ENCODE data around the gene CAMK1D.

Gene CAMK1D

DNA sequence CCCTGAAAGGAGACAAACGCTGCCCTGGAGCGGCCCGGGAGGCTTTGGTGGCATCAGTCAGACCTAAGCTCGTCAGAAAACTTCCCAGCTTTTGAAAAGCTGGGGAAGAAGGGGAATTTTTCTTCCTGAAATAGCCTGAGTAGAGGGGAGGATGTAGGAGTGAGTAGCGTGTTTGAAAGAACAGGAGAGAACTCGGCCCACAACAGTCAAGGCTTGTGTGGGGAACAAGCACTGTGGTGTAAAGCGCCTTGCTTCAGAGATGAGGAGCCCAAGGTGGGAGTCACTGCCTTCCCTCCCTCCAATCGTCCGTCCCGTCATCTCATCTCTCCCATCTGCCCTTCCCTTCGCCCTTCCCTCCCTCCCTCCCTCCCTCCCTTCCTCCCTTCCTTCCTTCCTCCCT is 273.3 kb downstream of the CAMK1D start:
- H3K4me1 ChIP-seq (ENCODE audit: control insufficient read depth, insufficient read depth, low read length), result no peaks in the 10 kb centered on the region
- H3K9me3 ChIP-seq (ENCODE audit: control insufficient read depth, insufficient read depth, low read depth, low read length), result no peaks in the 10 kb centered on the region
- H3K4me3 ChIP-seq (ENCODE audit: low read depth, low read length), result no peak overlapping the region
- ChIA-PET POLR2A (no interaction called here), CTCF (no interaction called here)
- H3K27ac ChIP-seq (ENCODE audit: extremely low read depth, low read depth, low read length), result no peak overlapping the region
- no peaks in the 10 kb centered on the region for H3K36me3 ChIP-seq (ENCODE audit: control insufficient read depth in 2 of 2, insufficient read depth in 1 of 2, low read length in 2 of 2)
- no peak for TF ChIP-seq GLI2 (tag by site-specific recombination; IDR thresholded peaks at IDR 0.05; ENCODE audit: borderline replicate concordance, low read depth)
- TF ChIP-seq ZFP3 (tag by site-specific recombination; IDR thresholded peaks at IDR 0.05; ENCODE audit: low read depth), result no peak
- TF ChIP-seq, protein P1, sequence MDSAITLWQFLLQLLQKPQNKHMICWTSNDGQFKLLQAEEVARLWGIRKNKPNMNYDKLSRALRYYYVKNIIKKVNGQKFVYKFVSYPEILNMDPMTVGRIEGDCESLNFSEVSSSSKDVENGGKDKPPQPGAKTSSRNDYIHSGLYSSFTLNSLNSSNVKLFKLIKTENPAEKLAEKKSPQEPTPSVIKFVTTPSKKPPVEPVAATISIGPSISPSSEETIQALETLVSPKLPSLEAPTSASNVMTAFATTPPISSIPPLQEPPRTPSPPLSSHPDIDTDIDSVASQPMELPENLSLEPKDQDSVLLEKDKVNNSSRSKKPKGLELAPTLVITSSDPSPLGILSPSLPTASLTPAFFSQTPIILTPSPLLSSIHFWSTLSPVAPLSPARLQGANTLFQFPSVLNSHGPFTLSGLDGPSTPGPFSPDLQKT (IDR thresholded peaks at IDR 0.05; ENCODE audit: borderline replicate concordance, low read depth, low read length), result no peak

DNA sequence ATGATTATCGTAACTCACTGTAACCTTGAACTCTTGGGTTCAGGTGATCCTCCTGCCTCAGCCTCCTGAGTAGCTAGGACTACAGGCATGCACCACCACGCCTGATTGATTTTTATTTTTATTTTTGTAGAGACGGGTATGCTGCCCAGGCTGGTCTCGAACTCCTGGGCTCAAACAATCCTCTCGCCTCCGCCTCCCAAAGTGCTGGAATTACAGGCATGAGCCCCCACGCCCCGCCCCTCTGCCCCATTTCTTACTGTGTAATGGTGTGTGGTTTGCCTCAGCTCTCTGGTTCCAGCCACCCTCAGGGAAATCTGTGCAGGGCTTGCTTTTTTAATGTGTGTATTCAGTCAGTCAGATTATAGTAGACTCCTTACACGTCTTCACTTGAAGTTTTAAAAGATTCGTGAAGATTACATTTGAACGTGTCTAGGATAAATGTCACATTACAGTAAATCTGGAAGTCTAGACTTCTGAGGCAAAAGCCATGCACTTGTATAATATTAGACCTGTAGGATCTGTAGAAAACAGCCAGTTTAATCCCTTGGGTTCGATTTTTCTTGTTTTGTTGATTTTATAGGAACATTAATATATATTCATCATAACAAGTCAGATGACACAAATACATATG is 276.2 kb downstream of the CAMK1D start:
- no peaks in the 10 kb centered on the region for H3K4me1 ChIP-seq (ENCODE audit: control insufficient read depth, insufficient read depth, low read length)
- H3K4me3 ChIP-seq (ENCODE audit: low read depth, low read length), result no peak overlapping the region
- H3K9me3 ChIP-seq (ENCODE audit: control insufficient read depth, insufficient read depth, low read depth, low read length), result no peaks in the 10 kb centered on the region
- POLR2A ChIA-PET, result no interaction called here
- no peaks in the 10 kb centered on the region for H3K36me3 ChIP-seq (ENCODE audit: control insufficient read depth in 2 of 2, insufficient read depth in 1 of 2, low read length in 2 of 2)
- H3K27ac ChIP-seq (ENCODE audit: extremely low read depth, low read depth, low read length), result no peak overlapping the region
- CTCF ChIA-PET, result interaction anchor here (0.6 kb wide), 1 partner anchor 411 kb away, joined by 3 read pairs; no protein-coding TSS in a partner anchor
- no peak for TF ChIP-seq ZNF132 (tag by site-specific recombination; IDR thresholded peaks at IDR 0.05; ENCODE audit: borderline replicate concordance)
- TF ChIP-seq OSR2 (tag by site-specific recombination; IDR thresholded peaks at IDR 0.05), result no peak
- TF ChIP-seq ZNF350 (tag by site-specific recombination; IDR thresholded peaks at IDR 0.05), result no peak
- TF ChIP-seq ZNF473 (tag by site-specific recombination; IDR thresholded peaks at IDR 0.05), result no peak
- no peak for TF ChIP-seq ZNF266 (tag by site-specific recombination; IDR thresholded peaks at IDR 0.05; ENCODE audit: low read depth)

DNA sequence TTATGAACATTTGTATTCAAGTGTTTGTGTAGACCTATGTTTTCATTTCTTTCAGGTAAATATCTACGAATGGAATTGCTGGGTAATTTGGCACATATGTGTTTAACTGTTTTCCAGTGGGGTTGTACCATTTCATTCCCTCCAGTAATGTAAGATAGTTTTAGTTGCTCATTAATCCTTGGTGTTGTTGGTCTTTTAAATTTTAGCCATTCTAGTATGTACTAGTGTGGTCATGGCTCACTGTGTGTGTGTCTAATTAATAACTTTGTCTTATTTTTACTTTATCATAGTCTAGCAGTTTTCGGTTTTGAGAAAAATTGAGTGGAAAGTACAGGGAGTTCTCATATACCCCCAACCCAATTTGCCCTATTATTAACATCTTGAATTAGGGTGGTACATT is 278.8 kb downstream of the CAMK1D start:
- Histone ChIP-seq H3K27ac (ENCODE audit: extremely low read depth, low read depth, low read length) (no peak overlapping the region), H3K9me3 (ENCODE audit: control insufficient read depth, insufficient read depth, low read depth, low read length) (no peaks in the 10 kb centered on the region), H3K36me3 (ENCODE audit: control insufficient read depth in 2 of 2, insufficient read depth in 1 of 2, low read length in 2 of 2) (no peaks in the 10 kb centered on the region), H3K4me3 (ENCODE audit: low read depth, low read length) (no peak overlapping the region), H3K4me1 (ENCODE audit: control insufficient read depth, insufficient read depth, low read length) (no peaks in the 10 kb centered on the region)
- CTCF ChIA-PET, result no interaction called here
- no peak for TF ChIP-seq KLF16 (tag by site-specific recombination; IDR thresholded peaks at IDR 0.05)
- no peak for TF ChIP-seq ZNF626 (tag by site-specific recombination; IDR thresholded peaks at IDR 0.05)
- no peak for TF ChIP-seq ZNF16 (tag by site-specific recombination; IDR thresholded peaks at IDR 0.05; ENCODE audit: low read depth)
- TF ChIP-seq YY2 (tag by site-specific recombination; IDR thresholded peaks at IDR 0.05), result no peak
- no peak for TF ChIP-seq ZNF560 (tag by site-specific recombination; IDR thresholded peaks at IDR 0.05; ENCODE audit: borderline replicate concordance)
- TF ChIP-seq, protein P2, sequence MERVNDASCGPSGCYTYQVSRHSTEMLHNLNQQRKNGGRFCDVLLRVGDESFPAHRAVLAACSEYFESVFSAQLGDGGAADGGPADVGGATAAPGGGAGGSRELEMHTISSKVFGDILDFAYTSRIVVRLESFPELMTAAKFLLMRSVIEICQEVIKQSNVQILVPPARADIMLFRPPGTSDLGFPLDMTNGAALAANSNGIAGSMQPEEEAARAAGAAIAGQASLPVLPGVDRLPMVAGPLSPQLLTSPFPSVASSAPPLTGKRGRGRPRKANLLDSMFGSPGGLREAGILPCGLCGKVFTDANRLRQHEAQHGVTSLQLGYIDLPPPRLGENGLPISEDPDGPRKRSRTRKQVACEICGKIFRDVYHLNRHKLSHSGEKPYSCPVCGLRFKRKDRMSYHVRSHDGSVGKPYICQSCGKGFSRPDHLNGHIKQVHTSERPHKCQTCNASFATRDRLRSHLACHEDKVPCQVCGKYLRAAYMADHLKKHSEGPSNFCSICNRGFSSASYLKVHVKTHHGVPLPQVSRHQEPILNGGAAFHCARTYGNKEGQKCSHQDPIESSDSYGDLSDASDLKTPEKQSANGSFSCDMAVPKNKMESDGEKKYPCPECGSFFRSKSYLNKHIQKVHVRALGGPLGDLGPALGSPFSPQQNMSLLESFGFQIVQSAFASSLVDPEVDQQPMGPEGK (tag by site-specific recombination; IDR thresholded peaks at IDR 0.05), result no peak
- TF ChIP-seq ZNF433 (tag by site-specific recombination; IDR thresholded peaks at IDR 0.05; ENCODE audit: low read depth), result no peak
- TF ChIP-seq HOXD13 (CRISPR knock-in tag; IDR thresholded peaks at IDR 0.05; ENCODE audit: borderline replicate concordance), result no peak
- TF ChIP-seq, protein P3, sequence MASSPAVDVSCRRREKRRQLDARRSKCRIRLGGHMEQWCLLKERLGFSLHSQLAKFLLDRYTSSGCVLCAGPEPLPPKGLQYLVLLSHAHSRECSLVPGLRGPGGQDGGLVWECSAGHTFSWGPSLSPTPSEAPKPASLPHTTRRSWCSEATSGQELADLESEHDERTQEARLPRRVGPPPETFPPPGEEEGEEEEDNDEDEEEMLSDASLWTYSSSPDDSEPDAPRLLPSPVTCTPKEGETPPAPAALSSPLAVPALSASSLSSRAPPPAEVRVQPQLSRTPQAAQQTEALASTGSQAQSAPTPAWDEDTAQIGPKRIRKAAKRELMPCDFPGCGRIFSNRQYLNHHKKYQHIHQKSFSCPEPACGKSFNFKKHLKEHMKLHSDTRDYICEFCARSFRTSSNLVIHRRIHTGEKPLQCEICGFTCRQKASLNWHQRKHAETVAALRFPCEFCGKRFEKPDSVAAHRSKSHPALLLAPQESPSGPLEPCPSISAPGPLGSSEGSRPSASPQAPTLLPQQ (tag by site-specific recombination; IDR thresholded peaks at IDR 0.05), result no peak
- no peak for TF ChIP-seq ZNF654 (tag by site-specific recombination; IDR thresholded peaks at IDR 0.05; ENCODE audit: low read depth)
- no peak for TF ChIP-seq ZNF792 (tag by site-specific recombination; IDR thresholded peaks at IDR 0.05)
- POLR2A ChIA-PET, result no interaction called here

Data from HEK293 (cell line).